Measurements from ENCODE around the gene ZNF512. TPM values are rescaled to one million over a fixed set of nuclear protein-coding genes. Genes with fewer than 3 reads are reported as not detected.

ZNF512 gene
- total and polyA plus RNA-seq, 2 of the 13 experiments (the other 11 are each of a cell fraction or from before 2014, with no cell fraction given) = 29.8 to 31.0 TPM

GRCh38 chr2:27582695-27583389 lies at the start of gene ZNF512 (continued):
- peak; percentile 98 for TF ChIP-seq DRAP1 (CRISPR knock-in tag; IDR thresholded peaks at IDR 0.05)
- TF ChIP-seq, protein P1, sequence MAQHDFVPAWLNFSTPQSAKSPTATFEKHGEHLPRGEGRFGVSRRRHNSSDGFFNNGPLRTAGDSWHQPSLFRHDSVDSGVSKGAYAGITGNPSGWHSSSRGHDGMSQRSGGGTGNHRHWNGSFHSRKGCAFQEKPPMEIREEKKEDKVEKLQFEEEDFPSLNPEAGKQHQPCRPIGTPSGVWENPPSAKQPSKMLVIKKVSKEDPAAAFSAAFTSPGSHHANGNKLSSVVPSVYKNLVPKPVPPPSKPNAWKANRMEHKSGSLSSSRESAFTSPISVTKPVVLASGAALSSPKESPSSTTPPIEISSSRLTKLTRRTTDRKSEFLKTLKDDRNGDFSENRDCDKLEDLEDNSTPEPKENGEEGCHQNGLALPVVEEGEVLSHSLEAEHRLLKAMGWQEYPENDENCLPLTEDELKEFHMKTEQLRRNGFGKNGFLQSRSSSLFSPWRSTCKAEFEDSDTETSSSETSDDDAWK (CRISPR knock-in tag; IDR thresholded peaks at IDR 0.05) = no peak
- TF ChIP-seq, protein P2, sequence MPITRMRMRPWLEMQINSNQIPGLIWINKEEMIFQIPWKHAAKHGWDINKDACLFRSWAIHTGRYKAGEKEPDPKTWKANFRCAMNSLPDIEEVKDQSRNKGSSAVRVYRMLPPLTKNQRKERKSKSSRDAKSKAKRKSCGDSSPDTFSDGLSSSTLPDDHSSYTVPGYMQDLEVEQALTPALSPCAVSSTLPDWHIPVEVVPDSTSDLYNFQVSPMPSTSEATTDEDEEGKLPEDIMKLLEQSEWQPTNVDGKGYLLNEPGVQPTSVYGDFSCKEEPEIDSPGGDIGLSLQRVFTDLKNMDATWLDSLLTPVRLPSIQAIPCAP (CRISPR knock-in tag; IDR thresholded peaks at IDR 0.05; ENCODE audit: low read depth) = no peak
- no peak for TF ChIP-seq ZHX2 (IDR thresholded peaks at IDR 0.05; ENCODE audit: low read depth)
- peak; percentile 32; the same call in 1 of the 2 replicates for TF ChIP-seq ZHX2 (CRISPR knock-in tag; IDR thresholded peaks at IDR 0.05; ENCODE audit: borderline replicate concordance)
- TF ChIP-seq THAP8 (CRISPR knock-in tag; IDR thresholded peaks at IDR 0.05; ENCODE audit: borderline replicate concordance) = no peak; the same call in 1 of the 2 replicates
- TF ChIP-seq CENPX (CRISPR knock-in tag; IDR thresholded peaks at IDR 0.05) = no peak
- peak; percentile 53; the same call in 1 of the 2 replicates for TF ChIP-seq ISL2 (CRISPR knock-in tag; IDR thresholded peaks at IDR 0.05)
- no peak for TF ChIP-seq ZNF225 (CRISPR knock-in tag; IDR thresholded peaks at IDR 0.05)
- no peak for TF ChIP-seq PCBP2 (optimal IDR thresholded peaks at IDR 0.05; ENCODE audit: low read depth, low read length, poor library complexity, severe bottlenecking)
- no peak for TF ChIP-seq RFX1 (IDR thresholded peaks at IDR 0.05)
- no peak for TF ChIP-seq ZMYM3 (CRISPR knock-in tag; IDR thresholded peaks at IDR 0.05)
- TF ChIP-seq, protein P3, sequence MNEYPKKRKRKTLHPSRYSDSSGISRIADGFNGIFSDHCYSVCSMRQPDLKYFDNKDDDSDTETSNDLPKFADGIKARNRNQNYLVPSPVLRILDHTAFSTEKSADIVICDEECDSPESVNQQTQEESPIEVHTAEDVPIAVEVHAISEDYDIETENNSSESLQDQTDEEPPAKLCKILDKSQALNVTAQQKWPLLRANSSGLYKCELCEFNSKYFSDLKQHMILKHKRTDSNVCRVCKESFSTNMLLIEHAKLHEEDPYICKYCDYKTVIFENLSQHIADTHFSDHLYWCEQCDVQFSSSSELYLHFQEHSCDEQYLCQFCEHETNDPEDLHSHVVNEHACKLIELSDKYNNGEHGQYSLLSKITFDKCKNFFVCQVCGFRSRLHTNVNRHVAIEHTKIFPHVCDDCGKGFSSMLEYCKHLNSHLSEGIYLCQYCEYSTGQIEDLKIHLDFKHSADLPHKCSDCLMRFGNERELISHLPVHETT (CRISPR knock-in tag; conservative IDR thresholded peaks at IDR 0.05) = 0 out of 2 replicates have a peak, but pooled peaks have one; percentile 34
- TF ChIP-seq NFRKB (IDR thresholded peaks at IDR 0.05) = no peak
- no peak for TF ChIP-seq ZNF550 (CRISPR knock-in tag; IDR thresholded peaks at IDR 0.05; ENCODE audit: borderline replicate concordance)
- TF ChIP-seq ZNF572 (CRISPR knock-in tag; IDR thresholded peaks at IDR 0.05) = no peak; the same call in 1 of the 2 replicates
- TF ChIP-seq GATAD2A (CRISPR knock-in tag; IDR thresholded peaks at IDR 0.05) = peak; percentile 49
